Endothelial cell of umbilical vein (primary cell): ENCODE measurements around the gene COL19A1. TPM values are rescaled to one million over a fixed set of nuclear protein-coding genes. Genes with fewer than 3 reads are reported as not detected.

Source experiments
- BruUV-seq: library from RNA; stranded (reverse); fragments of 400-500 nt; replicated peaks from 2 replicates; lab custom pipeline; 2021; lab: Mats Ljungman, UMichigan
- CTCF ChIA-PET: fragments of 300-600, 350-600 bp; sonication (Branson Sonifier 250); formaldehyde crosslinking; loops from one replicate; lab custom pipeline; 2021; ENCODE audit warnings: antibody characterized with exemption, inconsistent platforms; lab: Charles Lee
- POLR2A ChIA-PET: fragments of 300-600, 350-600 bp; sonication (Branson Sonifier 250); formaldehyde crosslinking; loops from one replicate; lab custom pipeline; 2021; ENCODE audit warnings: antibody characterized with exemption, inconsistent platforms; lab: Charles Lee
- DNase-seq: peaks from one replicate; pipeline ENCODE4 v3.0.0-alpha.2; 2011; ENCODE audit warnings: low read depth, low spot score
- FAIRE-seq: peaks from 2 replicates; lab custom pipeline; 2011; peaks lifted over from hg19 to GRCh38; lab: Jason Lieb, UNC
- H2AFZ ChIP-seq: 2 replicates; pipeline ENCODE4 v1.6.0; 2012; ENCODE audit warnings: low read depth, low read length, control low read depth, inconsistent platforms
- H3K27ac ChIP-seq: 2 replicates; pipeline ENCODE4 v1.5.1; 2011; ENCODE audit warnings: low read depth, mild to moderate bottlenecking, control low read depth, low read length, moderate library complexity; ENCODE audit not compliant: insufficient read depth
- H3K27me3 ChIP-seq, 2 experiments: 2 replicates each; pipeline versions ENCODE4 v1.6.0 to v1.6.1; 2011; ENCODE audit warnings: low read length in 2 of 2, mixed read lengths in 1 of 2; ENCODE audit not compliant: control insufficient read depth in 2 of 2, insufficient read depth in 2 of 2
- H3K36me3 ChIP-seq, 2 experiments: 2 replicates in 1 of 2; 3 replicates in 1 of 2; pipeline ENCODE4 v1.5.1; 2011; ENCODE audit warnings: low read length in 2 of 2, mild to moderate bottlenecking in 1 of 2, moderate library complexity in 1 of 2; ENCODE audit not compliant: control insufficient read depth in 2 of 2, insufficient read depth in 2 of 2; ENCODE audit errors: extremely low read depth in 1 of 2
- H3K4me1 ChIP-seq: 3 replicates; pipeline ENCODE4 v1.5.1; 2011; ENCODE audit warnings: mild to moderate bottlenecking, low read length; ENCODE audit not compliant: control insufficient read depth, insufficient read depth; ENCODE audit errors: extremely low read depth
- H3K4me2 ChIP-seq: 2 replicates; pipeline ENCODE4 v1.6.1; 2011; ENCODE audit warnings: low read length, control low read depth, mixed read lengths; ENCODE audit not compliant: insufficient read depth
- H3K4me3 ChIP-seq, 3 experiments: fragments of 200-600 bp in 1 of 3; sonication (generic), shearing (Covaris generic) in 1 of 3; replicated peaks in 1 of 3; 2 replicates each; pipeline ENCODE4 v1.5.1; 2011 to 2016; ENCODE audit warnings: control low read depth in 3 of 3, low read length in 3 of 3, mild to moderate bottlenecking in 2 of 3, inconsistent platforms in 1 of 3, low read depth in 1 of 3, moderate library complexity in 1 of 3; ENCODE audit not compliant: insufficient read depth in 1 of 3
- H3K79me2 ChIP-seq: 2 replicates; pipeline ENCODE4 v1.6.0; 2012; ENCODE audit warnings: low read length, inconsistent platforms; ENCODE audit not compliant: control insufficient read depth, insufficient read depth
- H3K9ac ChIP-seq: replicated peaks from 2 replicates; pipeline ENCODE3; 2011; ENCODE audit warnings: low read length, control low read depth; ENCODE audit not compliant: insufficient read depth; ENCODE audit errors: extremely low read depth
- H3K9me1 ChIP-seq: replicated peaks from 3 replicates; pipeline ENCODE4 v1.6.0; 2011; ENCODE audit warnings: mild to moderate bottlenecking, low read length; ENCODE audit not compliant: control insufficient read depth, insufficient read depth; ENCODE audit errors: extremely low read depth
- H3K9me3 ChIP-seq: replicated peaks from 2 replicates; pipeline ENCODE4 v1.5.1; 2012; ENCODE audit warnings: low read length, inconsistent platforms; ENCODE audit not compliant: control insufficient read depth, insufficient read depth
- H4K20me1 ChIP-seq: replicated peaks from 2 replicates; pipeline ENCODE3; 2011; ENCODE audit warnings: mild to moderate bottlenecking, low read length; ENCODE audit not compliant: control insufficient read depth, insufficient read depth; ENCODE audit errors: extremely low read depth
- EZH2 ChIP-seq: IDR thresholded peaks from 2 replicates; pipeline ENCODE4 v1.6.1; 2012; ENCODE audit warnings: borderline replicate concordance, low read depth, mild to moderate bottlenecking, moderate library complexity, low read length, inconsistent platforms; ENCODE audit not compliant: severe bottlenecking
- FOS ChIP-seq: IDR thresholded peaks from 2 replicates; pipeline ENCODE4 v1.6.1; 2011; ENCODE audit warnings: mild to moderate bottlenecking, low read length, moderate library complexity, borderline replicate concordance; ENCODE audit not compliant: insufficient read depth
- GATA2 ChIP-seq: IDR thresholded peaks from 2 replicates; pipeline ENCODE4 v1.7.0; 2011; ENCODE audit warnings: low read depth, mild to moderate bottlenecking, moderate library complexity, mixed read lengths, low read length; ENCODE audit not compliant: insufficient read length, insufficient read depth
- JUN ChIP-seq: IDR thresholded peaks from 2 replicates; pipeline ENCODE4 v1.6.1; 2011; ENCODE audit warnings: borderline replicate concordance, low read depth; ENCODE audit not compliant: insufficient read length, insufficient read depth
- MYC ChIP-seq: IDR thresholded peaks from one replicate; pipeline ENCODE4 v1.6.1; 2011; ENCODE audit warnings: mild to moderate bottlenecking, low read depth, low read length
- POLR2A ChIP-seq: IDR thresholded peaks from 2 replicates; pipeline ENCODE4 v1.6.1; 2012; ENCODE audit warnings: low read depth, mild to moderate bottlenecking, control low read depth, low read length
- POLR2AphosphoS5 ChIP-seq: IDR thresholded peaks from 2 replicates; pipeline ENCODE4 v1.6.1; 2012; ENCODE audit warnings: low read depth, mild to moderate bottlenecking, control low read depth, low read length, moderate library complexity; ENCODE audit not compliant: insufficient read depth
- dilution Hi-C: fragments of 300-500 bp; cut with MboI; formaldehyde crosslinking; loops from one replicate; pipeline ENCODE4 v1.15.0; 2019; ENCODE audit warnings: low sequenced_read_pairs; ENCODE audit not compliant: extremely low pct_ligation_motif_present
- intact Hi-C: fragments of 100-400 bp; cut with micrococcal nuclease; formaldehyde crosslinking; loops from one replicate; pipeline ENCODE4 v1.10.0; 2022
- polyA plus RNA-seq, 4 experiments: library from polyadenylated mRNA; depleted of rRNA in 3 of 4; stranded (reverse) in 3 of 4; unstranded in 1 of 4; fragments of >200 nt; gene quantifications; 2 replicates each; pipeline versions ENCODE4 v1.2.1 to v1.2.3, GENCODE V29; 2011 to 2012; ENCODE audit warnings: missing spikeins in 1 of 4
- total RNA-seq: library from RNA; stranded (reverse); gene quantifications from 2 replicates; pipeline ENCODE4 v1.2.3, GENCODE V29; 2021
- TF ChIP-seq, protein P1 (sequence below), 2 donors: IDR thresholded peaks; 1 replicate in 1 of 2; 2 replicates in 1 of 2; pipeline ENCODE4 v1.5.1; 2011; ENCODE audit warnings: low read length in 2 of 2, mild to moderate bottlenecking in 2 of 2, moderate library complexity in 2 of 2, control low read depth in 1 of 2, inconsistent platforms in 1 of 2, low read depth in 1 of 2; ENCODE audit not compliant: insufficient read depth in 1 of 2; ENCODE audit errors: extremely low read depth in 1 of 2
- TF ChIP-seq, protein P2 (sequence below): IDR thresholded peaks from 2 replicates; pipeline ENCODE4 v1.6.1; 2011; ENCODE audit not compliant: insufficient read depth, insufficient read length

The COL19A1 gene
- total and polyA plus RNA-seq, 2 donors (not counting 3 experiments of a cell fraction or from before 2014, with no cell fraction given) = not detected

DNA sequence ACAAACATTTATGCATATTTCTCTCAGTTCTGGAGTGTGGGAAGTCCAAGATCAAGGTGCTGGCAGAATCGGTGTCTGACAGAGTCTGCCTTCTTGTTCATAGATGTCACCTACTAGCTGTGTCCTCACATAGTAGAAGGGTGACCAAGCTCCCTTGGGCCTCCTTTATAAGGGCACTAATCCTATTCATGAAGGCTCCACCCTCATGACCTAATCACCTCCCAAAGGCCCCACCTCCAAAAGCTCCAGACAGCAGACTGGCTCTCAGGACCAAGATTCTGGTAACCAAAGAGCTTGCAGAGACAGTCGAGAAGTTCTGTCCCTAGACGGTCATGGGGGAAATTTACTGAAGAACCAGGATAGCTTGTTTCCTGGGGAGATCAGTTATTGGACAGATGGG lies 297.4 kb downstream of the COL19A1 start:
- Histone ChIP-seq H3K9ac (no peak overlapping the region), H3K9me3 (no peaks in the 10 kb centered on the region), H3K79me2 (no peaks in the 10 kb centered on the region), H3K27me3 (no peaks in the 10 kb centered on the region), H2AFZ (no peak overlapping the region), H3K4me3 (no peak overlapping the region), H3K4me2 (no peak overlapping the region), H3K27ac (no peak overlapping the region), H3K4me1 (no peaks in the 10 kb centered on the region), H3K36me3 (no peaks in the 10 kb centered on the region), H3K9me1 (no peaks in the 10 kb centered on the region), H4K20me1 (no peaks in the 10 kb centered on the region)
- FAIRE-seq = no peak
- no TSS peak for BruUV-seq
- POLR2A ChIA-PET = no interaction called here
- DNase-seq = no peak
- dilution Hi-C loops = no loop called here
- no peak for TF ChIP-seq FOS
- intact Hi-C loops = no loop called here
- CTCF ChIA-PET = no interaction called here

DNA sequence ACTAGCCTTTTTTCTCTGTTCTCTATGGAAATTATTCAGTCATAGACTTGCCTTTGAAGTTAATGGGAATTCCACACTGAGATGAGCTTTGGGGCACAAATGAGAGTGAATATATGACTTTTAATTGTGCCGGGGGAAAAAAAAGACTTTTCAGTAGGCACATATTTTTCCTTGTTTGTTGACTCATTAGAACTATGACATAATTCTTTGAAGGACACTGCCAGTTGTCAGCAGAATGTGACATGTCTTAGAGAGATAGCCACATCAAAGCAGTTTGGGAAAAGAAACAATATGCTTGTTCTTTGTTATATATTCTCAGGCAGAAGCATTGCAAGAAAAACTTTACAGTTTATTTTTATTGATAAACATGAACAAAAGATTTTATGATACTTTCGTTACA lies 298.2 kb downstream of the COL19A1 start:
- Histone ChIP-seq H2AFZ (no peak overlapping the region), H3K36me3 (no peaks in the 10 kb centered on the region), H4K20me1 (no peaks in the 10 kb centered on the region), H3K9me3 (no peaks in the 10 kb centered on the region), H3K4me1 (no peaks in the 10 kb centered on the region), H3K4me3 (no peak overlapping the region), H3K79me2 (no peaks in the 10 kb centered on the region), H3K4me2 (no peak overlapping the region), H3K27ac (no peak overlapping the region), H3K9ac (no peak overlapping the region), H3K9me1 (no peaks in the 10 kb centered on the region), H3K27me3 (no peaks in the 10 kb centered on the region)
- ChIA-PET CTCF (interaction anchor here (1.1 kb wide), 1 partner anchor 9 kb away, joined by 3 read pairs; no protein-coding TSS in a partner anchor), POLR2A (no interaction called here)
- BruUV-seq = no TSS peak
- intact Hi-C loops = no loop called here
- dilution Hi-C loops = no loop called here
- TF ChIP-seq, protein P1, sequence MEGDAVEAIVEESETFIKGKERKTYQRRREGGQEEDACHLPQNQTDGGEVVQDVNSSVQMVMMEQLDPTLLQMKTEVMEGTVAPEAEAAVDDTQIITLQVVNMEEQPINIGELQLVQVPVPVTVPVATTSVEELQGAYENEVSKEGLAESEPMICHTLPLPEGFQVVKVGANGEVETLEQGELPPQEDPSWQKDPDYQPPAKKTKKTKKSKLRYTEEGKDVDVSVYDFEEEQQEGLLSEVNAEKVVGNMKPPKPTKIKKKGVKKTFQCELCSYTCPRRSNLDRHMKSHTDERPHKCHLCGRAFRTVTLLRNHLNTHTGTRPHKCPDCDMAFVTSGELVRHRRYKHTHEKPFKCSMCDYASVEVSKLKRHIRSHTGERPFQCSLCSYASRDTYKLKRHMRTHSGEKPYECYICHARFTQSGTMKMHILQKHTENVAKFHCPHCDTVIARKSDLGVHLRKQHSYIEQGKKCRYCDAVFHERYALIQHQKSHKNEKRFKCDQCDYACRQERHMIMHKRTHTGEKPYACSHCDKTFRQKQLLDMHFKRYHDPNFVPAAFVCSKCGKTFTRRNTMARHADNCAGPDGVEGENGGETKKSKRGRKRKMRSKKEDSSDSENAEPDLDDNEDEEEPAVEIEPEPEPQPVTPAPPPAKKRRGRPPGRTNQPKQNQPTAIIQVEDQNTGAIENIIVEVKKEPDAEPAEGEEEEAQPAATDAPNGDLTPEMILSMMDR (IDR thresholded peaks at IDR 0.05; ENCODE audit: extremely low read depth in 1 of 2, insufficient read depth in 1 of 2, low read depth in 1 of 2, low read length in 2 of 2) = no peak
- no peak for TF ChIP-seq POLR2A
- no peak for TF ChIP-seq FOS
- no peak for TF ChIP-seq JUN
- no peak for TF ChIP-seq POLR2AphosphoS5
- TF ChIP-seq, protein P2, sequence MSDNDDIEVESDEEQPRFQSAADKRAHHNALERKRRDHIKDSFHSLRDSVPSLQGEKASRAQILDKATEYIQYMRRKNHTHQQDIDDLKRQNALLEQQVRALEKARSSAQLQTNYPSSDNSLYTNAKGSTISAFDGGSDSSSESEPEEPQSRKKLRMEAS = no peak
- TF ChIP-seq EZH2 = no peak
- no peak for TF ChIP-seq MYC
- no peak for TF ChIP-seq GATA2
- DNase-seq = no peak
- FAIRE-seq = no peak
